GM12892 (cell line): ENCODE results near the gene CHMP3.

Source experiments
- POLR2A ChIP-seq: IDR thresholded peaks from 2 replicates; pipeline ENCODE4 v1.6.1; 2011; ENCODE audit warnings: low read depth, low read length, control low read depth
- POLR2AphosphoS5 ChIP-seq: IDR thresholded peaks from 2 replicates; pipeline ENCODE4 v1.6.1; 2011; ENCODE audit warnings: low read depth, low read length, control low read depth

DNA sequence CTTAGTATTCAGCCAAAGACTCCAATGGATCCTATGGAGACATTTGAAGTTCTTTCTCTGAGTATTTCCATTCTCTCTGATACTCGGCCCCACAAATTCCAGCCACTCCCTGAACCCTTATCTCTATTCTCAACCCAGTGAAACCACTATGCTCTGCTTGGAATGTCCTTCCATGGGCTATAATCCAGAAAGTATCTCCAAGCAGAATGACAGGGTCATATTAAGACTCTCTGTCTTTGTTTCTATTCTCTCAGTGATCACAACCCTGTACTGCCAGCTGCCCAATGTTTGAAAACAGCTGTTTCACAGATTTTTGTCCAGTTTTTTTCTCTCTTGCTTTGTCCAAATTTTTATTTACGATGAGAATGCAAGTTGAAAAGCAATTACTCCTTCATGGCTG lies 21.9 kb downstream of the CHMP3 start:
- TF ChIP-seq POLR2A (no peak), POLR2AphosphoS5 (no peak)
